AG20443 (cell line): Measurements from ENCODE around the gene MRPS22.
"Not testable (repeated sequence)": the region's sequence is repeated elsewhere in the genome, so short reads cannot be mapped to it uniquely, and the experiment has no call there.

ENCODE experiments used
- DNase-seq: peaks from one replicate; pipeline ENCODE4 v3.0.0; 2012; ENCODE audit warnings: low spot score, mixed read lengths

Gene MRPS22

DNA sequence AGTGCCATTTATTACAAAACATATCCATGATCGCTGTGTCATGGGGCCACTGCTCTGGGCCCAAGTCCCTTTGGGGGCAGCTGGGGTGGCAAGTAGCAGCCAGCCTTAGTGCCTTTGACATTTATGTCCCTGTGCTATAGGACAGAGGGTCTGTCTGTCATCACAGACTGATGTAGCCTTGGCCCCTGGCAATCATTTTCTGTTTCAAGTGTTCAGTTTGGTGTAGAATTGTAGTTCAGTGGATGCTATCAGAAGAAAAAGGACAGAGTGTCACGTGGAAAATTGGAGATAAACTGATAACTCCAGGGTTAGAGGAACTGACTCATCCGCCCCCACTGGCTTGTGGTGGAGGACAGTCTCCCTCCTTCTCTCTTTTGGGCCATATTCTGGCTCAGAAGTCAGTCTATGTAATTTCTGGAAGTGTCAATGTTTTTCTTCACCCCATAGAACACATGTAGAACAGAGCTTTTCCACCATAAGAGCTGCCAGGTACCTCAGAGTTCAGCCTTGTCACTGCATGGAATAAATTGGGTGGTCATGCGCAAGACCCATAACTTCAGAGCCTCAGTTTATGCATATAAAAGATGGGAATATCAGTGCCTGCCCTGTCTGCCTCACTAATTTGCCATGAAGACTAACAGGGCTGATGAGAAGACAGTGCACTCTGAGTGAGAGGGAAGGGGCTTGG, 4.5 kb upstream of the MRPS22 start:
- no peak for DNase-seq

DNA sequence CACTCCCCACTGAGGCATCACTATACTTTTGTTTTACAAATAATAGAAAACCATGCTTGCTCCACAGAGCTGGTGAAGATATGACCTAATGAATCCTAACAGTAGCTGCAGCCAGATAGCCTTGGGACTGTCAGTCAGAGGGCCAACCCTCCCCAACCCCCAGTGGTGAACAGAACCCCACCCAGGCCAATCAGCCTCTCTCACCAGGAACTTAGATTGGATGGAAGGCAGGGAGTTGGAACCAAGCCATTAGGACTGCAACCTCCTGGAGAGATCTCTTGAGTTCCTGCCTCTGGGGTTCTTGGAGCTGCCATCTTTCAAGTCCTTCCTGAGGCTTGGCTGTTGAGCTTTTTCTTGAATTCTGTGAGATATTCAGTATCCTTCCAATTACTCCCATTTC, 3.0 kb upstream of the MRPS22 start:
- no peak for DNase-seq

DNA sequence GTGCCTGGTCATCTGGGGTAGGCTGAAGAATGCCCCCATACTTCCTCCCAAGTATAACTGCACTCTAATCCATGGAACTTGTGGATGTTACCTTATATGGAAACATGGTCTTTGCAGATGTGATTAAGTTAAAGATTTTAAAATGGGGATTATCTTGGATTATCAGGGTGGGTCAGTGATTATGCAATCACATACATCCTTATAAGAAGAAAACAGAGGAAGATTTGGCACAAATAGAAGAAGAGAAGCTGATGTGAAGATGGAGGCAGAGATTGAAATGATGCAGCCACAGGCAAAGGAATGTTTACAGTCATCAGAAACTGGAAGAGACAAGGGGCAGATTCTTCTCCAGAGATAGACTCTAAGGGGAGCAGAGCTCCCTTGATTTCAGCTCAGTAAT, 1.8 kb upstream of the MRPS22 start:
- no peak for DNase-seq

DNA sequence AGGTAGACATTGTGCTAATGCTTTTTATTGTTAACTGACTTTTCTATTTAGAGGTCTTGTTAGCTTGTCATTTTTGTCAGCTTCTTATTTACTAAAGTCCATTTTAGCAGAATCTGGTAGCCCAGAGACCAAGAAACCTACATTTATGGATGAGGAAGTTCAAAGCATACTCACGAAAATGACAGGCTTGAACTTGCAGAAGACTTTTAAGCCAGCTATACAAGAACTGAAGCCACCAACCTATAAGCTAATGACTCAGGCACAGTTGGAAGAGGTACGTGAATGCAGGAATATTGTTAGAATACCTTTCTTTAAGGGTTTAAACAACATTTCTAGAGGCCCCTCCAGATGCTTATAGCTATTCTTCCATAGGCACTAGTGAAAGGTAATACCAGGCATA, 3.0 kb downstream of the MRPS22 start:
- no peak for DNase-seq

DNA sequence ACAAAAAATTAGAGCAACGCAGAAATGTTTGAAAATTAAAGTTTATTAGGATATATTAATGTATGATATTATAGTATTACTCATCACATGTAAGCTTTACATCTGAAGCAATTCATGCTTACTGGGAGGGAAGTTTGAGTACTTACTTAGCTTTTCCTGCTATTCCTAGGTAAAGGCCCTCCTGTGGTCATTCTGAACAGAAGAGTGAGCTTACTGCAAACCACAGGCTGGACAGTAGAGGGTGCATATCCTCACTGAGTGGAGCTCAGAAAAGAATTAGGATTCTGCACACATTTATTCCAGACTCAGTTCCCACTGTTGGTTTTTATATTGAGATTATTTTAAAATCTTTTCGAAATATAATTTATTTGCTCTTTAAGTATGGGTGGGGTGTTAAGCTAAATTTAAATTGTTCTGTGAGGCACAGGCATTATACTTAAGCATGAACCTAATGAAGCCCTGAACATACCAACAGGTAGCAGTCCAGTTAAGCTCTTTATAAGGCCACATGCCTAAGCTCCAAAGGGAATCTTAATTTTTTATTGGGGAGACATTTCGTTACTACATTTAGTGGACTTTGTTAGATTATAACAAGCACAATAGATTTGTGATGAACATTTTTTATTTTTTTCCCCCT, 10.2 kb downstream of the MRPS22 start:
- DNase-seq = peak; percentile 66

DNA sequence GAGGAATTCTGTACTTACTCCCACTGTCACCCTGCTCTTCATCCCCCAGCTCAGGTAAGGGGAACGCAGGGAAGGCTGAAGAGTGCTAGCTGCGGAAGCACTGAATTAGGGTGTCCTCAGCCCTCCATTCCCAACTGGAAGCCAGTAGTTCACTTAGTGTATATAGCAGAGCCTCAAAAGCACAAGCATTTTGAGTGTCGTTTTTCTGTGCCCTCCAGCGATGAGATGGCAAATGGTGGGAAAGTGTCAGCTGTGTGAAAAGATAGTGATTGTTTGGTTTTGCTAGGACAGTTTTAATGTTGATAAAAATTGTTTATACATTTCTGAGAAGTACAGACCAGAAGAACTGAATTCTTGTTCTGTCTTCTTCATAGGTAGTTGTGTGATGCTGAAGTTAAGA, 10.8 kb downstream of the MRPS22 start:
- DNase-seq = no peak

DNA sequence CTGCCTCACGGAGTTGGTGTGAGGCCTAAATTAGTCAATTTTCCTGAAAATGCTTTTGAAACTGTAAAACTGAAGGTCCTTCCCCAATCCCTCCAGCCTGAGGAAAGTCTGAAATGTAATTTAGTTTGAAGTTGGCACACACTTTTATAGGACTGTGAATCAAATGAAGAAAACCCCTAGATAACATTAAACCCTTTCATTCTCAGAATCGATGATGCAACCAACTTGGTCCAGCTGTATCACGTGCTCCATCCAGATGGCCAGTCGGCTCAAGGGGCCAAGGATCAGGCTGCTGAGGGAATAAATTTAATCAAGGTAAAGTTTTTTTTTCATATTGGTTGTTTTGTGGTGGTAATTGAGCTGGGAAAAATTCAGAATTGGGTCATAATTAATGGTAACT, 11.7 kb downstream of the MRPS22 start:
- peak; percentile 64 for DNase-seq

DNA sequence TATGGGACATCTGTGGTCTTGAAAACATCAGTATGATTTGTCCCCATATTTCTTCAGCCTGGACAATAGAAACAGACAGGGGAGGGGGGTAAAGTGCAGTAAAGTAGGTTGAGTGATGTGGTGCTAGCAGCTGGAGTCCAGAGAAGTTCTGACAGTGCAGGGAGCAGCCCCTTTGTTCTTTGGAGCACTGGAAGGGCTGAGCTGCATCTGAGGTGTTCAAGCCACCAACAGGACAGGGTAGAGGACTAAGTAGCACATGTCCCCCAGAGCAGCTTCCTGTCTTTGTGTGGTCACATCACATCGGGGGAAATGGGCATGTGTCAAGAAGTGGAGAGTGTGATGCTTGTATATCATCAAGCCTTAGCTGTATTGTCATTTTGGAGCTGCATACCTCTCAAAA, 12.1 kb downstream of the MRPS22 start:
- DNase-seq = no peak

DNA sequence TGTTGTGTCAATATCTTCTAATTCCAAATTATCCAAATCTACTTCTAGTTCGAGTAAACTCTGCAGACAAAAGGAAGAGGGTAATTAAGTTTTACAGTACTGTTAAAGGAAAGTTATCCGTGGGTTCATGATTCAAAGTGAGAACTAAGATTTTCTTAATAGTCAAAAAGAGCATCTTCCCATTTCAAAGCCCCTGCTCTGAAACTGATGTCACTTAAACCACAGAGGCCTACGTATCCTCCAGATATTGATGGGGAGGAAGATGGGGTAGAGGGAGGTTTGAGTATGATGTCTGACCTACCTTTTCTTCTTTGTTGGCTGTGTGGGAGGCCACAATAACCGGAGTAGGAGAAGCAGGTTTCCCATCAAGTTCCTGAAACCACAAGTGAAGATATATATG, 14.1 kb downstream of the MRPS22 start:
- DNase-seq = no peak

DNA sequence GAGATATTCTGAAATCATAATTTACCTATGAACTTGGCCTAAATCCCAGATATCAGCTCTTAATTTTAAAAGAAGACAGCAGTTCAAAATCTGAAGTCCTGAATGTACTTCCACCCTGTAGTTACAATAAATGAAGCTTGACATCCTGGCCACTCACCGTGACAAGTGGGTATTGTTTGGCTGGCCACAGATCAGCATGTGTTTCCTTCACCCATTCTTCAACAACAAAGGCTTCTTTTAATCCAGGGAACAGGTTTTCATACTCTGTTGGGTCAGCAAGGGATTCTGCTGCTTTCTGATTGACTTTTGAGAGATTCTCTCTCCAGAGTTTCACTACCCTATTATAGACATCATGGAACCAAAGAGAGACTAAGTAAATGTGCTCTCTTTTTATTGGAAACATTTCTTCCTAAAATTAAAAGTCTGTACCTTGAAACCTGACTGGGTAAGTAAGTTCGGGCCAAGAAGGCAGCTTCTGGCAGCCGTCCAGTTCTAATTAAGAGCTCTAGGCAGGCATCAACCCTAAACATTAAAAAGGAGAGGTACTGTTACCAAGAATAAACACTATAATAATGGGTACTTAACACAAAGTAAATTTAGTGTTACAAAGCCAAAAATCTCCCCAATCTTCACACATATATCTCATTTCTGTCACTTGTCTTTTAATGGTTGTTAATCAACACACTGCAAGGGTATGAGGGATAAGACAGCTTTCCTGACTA, 15.2 kb downstream of the MRPS22 start:
- no peak for DNase-seq

DNA sequence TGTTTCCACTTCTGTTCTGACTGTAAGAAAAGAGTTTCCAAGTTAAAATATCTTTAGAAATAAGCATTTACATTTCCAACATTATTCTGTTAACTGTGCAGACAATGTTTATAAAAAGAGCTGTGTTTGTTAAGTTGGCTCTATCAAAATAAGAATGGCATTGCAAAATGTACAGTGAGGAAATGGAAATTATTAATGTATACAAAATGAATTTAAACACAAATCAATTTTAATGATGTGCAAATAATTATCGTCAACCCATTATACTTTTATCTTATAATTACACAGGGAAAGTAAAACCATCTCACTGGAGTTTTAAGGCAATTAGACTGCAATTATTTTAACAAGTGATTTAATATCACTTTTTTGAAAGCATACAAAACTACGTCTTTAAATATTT, 17.5 kb downstream of the MRPS22 start:
- DNase-seq = no peak

DNA sequence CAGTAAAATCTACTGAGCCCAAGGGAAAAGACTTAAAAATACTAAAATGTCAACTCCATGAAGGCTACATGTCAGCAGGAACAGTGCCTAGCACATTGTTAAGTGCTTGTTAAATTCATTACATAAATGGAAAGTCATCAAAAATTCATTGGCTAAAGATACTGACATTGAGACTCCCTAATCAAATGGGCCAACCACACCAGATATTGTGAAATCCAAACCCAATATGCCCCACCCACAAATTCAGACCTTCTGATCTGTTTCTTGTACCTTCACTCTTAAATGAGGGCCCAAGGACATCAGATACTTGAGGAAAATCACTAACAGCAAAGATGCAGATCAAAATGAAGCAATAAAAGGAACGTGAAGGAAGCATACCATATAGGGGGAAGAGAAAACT, 20.7 kb downstream of the MRPS22 start:
- no peak for DNase-seq

DNA sequence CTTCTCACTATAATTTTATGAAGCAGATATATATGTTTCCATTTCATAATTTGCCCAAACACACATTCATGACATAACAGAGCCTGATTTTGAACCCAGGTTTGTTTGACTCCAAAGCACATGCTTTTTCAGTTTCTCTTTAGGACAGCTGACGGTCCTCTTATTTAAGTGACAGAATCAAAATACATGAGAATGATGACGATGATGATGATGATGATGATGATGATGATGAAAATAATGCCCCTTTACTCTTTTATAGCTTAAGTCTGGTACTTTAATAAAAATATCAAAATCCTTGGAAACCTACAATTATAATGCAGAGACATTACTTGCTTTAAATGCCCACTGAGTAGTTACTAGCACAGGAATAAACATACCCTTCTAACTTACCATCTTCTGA, 30.3 kb downstream of the MRPS22 start:
- no peak for DNase-seq

DNA sequence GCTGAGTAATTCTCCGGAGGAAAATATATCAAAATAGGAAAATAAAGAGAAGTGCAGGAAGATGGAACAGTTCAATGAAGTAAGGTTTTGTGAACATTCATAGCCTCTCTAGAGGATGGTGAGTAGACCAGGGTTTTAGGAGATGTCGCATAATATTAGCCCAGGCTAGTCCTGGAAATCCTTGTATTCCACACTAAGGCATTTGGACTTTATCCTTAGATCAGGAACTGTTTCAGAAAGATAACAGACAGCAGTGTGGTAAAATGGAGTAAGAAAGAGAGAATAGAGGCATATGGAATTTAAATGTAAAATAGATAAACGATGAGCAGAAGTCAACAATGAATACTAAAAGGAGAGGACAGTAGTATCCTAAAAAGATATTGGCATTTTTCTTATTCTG, 33.6 kb downstream of the MRPS22 start:
- no peak for DNase-seq

DNA sequence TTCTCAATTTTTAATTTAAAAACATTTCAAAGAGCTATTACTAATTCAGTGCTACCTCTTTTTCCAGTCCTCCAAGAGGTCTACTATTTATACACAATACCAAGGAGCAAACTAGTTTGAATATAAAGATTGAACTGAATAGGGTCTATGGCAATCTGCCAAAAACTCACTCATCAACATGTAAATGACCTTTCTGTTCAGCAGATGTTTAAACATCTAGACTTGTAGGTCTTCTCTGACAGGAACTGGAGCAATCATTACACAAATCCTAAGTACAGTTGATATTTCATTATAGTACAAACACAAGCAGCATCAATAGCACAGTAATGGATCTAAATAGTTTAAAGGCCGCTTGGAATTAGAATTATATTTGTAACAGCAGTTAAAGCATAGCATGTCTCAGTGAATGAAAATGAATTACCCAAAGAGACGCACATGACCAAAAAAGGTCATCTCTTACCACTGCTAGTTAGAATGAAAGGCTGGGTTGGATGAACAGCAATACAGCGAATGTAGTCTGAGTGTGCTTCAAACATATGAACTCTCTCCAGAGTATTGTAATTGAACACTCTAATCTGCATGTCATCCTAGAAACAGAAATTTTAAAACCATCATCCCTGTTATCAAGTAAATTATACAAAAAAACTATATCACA, 34.9 kb downstream of the MRPS22 start:
- DNase-seq = no peak

DNA sequence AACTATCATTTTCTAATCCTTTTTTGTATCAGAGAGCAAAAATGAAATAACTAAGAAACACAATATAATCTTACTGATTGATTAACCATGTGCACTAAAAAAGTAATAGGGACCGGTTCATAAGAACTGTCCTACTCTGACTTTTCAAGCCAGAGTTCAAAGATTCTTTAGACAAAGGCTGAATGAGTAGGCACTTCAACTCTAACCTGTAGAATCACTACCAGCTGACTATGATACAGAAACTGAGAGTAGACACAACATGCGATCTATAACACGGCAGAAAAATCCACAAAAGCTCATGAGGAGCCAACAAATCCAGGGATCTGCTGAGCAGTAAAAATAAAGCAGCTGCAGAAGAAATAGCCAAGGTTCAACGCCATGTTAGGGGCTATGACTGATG, 36.8 kb downstream of the MRPS22 start:
- no peak for DNase-seq

DNA sequence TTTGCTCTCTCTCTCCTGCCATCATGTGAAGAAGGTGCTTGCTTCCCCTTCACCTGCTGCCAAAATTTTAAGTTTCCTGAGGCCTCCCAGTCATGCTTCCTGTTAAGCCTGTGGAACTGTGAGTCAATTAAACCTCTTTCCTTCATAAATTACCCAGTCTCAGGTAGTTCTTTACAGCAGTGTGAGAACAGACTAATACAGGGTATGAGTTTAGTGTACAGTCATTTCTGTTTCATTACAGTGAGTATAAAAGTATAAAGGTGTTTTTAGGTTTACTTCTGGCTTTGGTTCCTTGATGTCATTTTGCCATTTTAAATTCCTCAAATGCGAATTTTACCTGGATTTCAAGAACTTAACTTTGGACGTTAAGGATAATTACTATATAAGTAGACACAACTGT, 38.5 kb downstream of the MRPS22 start:
- DNase-seq = not testable (repeated sequence)

DNA sequence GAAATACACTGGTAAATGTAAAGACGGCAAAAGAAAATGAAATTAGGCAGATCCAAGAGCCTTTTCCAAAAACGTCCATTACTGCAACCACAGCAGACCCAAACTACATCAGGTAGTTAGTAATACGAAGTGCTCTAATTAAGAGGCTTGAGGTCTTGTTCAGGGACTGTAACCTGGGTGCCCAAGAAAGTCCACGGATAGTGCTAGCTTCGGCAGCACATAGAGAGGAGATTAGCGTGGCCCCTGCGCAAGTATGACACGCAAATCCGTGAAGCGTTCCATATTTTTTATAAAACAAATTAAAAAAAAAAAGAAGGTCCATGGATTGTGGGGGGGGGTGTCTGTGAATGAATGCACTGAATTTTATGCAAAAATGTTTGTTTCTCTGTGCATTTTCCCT, 44.3 kb downstream of the MRPS22 start:
- DNase-seq = no peak

DNA sequence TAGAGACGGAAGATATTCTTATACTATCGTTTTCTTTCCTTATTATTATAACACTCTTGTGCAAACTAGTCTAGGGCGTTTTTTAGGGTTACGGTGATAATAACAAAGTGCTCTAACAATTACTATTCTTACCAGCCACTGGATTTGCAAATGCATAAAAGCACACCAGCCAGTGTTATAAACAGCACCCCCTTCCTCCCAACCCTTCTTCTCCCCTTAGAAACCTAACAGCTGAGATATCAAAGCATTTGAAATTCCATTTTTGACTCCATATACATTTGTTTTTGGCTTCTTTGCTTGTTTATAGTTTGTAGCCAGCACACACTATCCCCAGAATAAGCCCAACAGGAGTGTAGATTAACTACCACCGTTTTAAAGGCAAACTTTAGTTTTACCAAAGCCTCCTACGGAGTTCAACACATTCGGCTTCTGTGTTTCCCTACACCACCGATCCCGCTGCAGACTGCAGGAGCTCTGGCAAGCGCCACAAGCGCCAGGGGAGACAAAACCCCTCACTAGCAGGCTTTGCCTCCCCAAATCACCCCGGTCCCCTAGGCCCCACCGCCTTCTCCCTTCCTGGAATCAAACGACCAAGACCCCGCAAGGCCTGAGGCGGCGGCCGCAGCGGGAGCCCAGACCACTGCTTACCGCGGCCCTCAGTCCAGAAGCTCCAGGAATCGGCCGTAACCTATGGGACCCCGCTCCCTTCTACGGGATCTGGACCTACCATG, 45.2 kb downstream of the MRPS22 start:
- no peak for DNase-seq

DNA sequence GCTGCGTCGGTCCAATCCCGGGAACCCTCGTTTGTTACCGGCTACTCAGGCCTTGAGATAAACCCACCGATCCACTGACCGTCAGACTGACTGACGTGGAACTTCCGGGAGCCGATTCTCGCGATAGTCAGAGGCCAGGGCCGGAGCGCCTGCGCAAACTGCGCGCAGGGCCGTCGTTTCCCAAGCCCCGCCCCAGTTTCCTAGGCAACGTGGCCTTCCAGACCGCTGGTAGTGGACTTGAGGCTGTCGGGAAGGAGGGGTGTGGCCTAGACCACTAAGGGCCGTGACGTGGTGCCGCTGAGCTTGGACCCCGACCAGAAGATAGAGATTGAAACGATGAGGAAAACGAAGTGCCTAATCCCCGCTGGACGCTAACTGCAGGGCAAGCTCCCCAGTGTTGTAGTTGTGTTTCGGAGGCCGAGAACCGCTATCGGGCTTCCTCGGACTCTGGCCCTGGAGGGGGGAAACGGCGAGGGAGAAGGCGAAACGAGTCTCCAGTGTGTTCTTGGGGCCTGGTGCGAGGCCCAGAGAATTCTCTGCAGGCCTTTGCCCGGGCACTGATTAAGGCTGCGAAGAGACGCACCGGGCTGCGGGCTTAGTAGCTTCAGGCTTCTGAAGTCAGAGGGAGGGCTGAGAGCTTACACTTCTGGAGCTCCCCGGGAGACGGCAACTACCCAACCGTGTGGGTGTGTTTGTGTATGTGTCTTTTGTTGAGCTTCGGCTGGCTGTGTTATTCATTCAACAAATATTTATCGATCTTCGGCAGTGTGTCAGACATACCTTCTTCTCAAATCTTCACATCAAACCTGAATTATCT, 45.9 kb downstream of the MRPS22 start, which contains the start of gene COPB2:
Gene COPB2 (minus strand): TSS at position 96 of the 817 bp plus-strand sequence. CDS start 97 bp downstream, outside the sequence.
- peak; percentile 100 for DNase-seq

DNA sequence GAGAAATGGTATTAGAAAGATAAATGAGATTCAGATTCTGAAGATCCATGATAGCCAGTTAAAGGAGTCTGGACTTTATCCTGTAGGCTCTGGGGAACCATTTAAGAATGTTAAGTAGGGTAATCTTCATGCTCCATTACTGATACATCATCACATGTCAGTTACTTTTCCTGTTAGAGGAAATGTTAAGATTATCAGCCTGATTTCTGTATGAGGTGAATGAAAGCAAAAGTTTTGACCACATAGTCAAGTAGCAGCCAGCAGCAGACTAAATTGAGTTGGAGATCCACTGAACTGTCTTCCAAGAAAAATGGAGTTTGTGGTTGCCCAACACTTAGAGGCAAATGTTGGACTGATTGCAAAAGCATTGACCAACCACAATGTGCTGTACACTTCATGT, 50.3 kb downstream of the MRPS22 start:
- no peak for DNase-seq
